Osteoblast (primary cell): ENCODE data around the gene ATG9B. TPM values are rescaled to one million over a fixed set of nuclear protein-coding genes. Genes with fewer than 3 reads are reported as not detected.

ENCODE experiments used
- DNase-seq: peaks from one replicate; pipeline ENCODE4 v3.0.0; 2011; ENCODE audit warnings: low spot score, mixed read lengths; ENCODE audit not compliant: insufficient read length; ENCODE audit errors: missing footprints
- H2AFZ ChIP-seq: 2 replicates; pipeline ENCODE4 v1.6.0; 2011; ENCODE audit warnings: mild to moderate bottlenecking, low read length
- H3K27ac ChIP-seq: 2 replicates; pipeline ENCODE4 v1.5.1; 2011; ENCODE audit warnings: mild to moderate bottlenecking, low read depth, low read length, moderate library complexity
- H3K27me3 ChIP-seq: 2 replicates; pipeline ENCODE4 v1.6.0; 2012; ENCODE audit warnings: mild to moderate bottlenecking, control low read depth, inconsistent platforms, low read length, moderate library complexity; ENCODE audit not compliant: insufficient read depth
- H3K36me3 ChIP-seq: 2 replicates; pipeline ENCODE4 v1.5.1; 2011; ENCODE audit warnings: mild to moderate bottlenecking, low read length, control low read depth, moderate library complexity; ENCODE audit not compliant: insufficient read depth
- H3K4me1 ChIP-seq: 2 replicates; pipeline ENCODE4 v1.5.1; 2011; ENCODE audit warnings: mild to moderate bottlenecking, low read length, control low read depth, moderate library complexity; ENCODE audit not compliant: insufficient read depth
- H3K4me2 ChIP-seq: 2 replicates; pipeline ENCODE4 v1.6.0; 2011; ENCODE audit warnings: mild to moderate bottlenecking, low read length; ENCODE audit not compliant: insufficient read depth
- H3K4me3 ChIP-seq: fragments of 200-600 bp; sonication (generic); 3 replicates; pipeline ENCODE4 v1.5.1; 2012; ENCODE audit warnings: mild to moderate bottlenecking, low read length, inconsistent platforms; ENCODE audit not compliant: insufficient read depth
- H3K79me2 ChIP-seq: 2 replicates; pipeline ENCODE4 v1.6.0; 2012; ENCODE audit warnings: mild to moderate bottlenecking, low read length, control low read depth, inconsistent platforms; ENCODE audit not compliant: insufficient read depth
- H3K9me3 ChIP-seq: 2 replicates; pipeline ENCODE4 v1.5.1; 2011; ENCODE audit warnings: low read depth, low read length, control low read depth
- H4K20me1 ChIP-seq: 2 replicates; pipeline ENCODE4 v1.6.0; 2012; ENCODE audit warnings: mild to moderate bottlenecking, low read length, control low read depth; ENCODE audit not compliant: insufficient read depth
- CTCF ChIP-seq: IDR thresholded peaks from 2 replicates; pipeline ENCODE4 v1.5.1; 2011; ENCODE audit warnings: mild to moderate bottlenecking, low read depth, low read length, moderate library complexity; ENCODE audit errors: extremely low read depth
- total RNA-seq: library from RNA; depleted of rRNA; stranded (reverse); fragments of >200 nt; gene quantifications from 2 replicates; pipeline ENCODE4 v1.2.3, GENCODE V29; 2012

Gene ATG9B
- not detected in 2 replicates for total RNA-seq

- H3K9me3 ChIP-seq, result no peaks in the 10 kb centered on the region
- H3K79me2 ChIP-seq, result peaks cover 3% of the 10 kb centered on the region
Observed at GRCh38 chr7:151024435-151025056, at the start of gene ATG9B. TSS of gene ATG9B (minus strand) at chr7:151024494. CDS start at chr7:151024423, 71 bp downstream.

GRCh38 chr7:151073990-151074389 is 49.7 kb upstream of the ATG9B start:
- TF ChIP-seq CTCF, result no peak
- Histone ChIP-seq H3K27ac (no peak overlapping the region), H3K79me2 (peaks cover 13% of the 10 kb centered on the region), H4K20me1 (peaks cover 10% of the 10 kb centered on the region), H3K4me1 (no peaks in the 10 kb centered on the region), H3K4me3 (no peak overlapping the region), H3K9me3 (no peaks in the 10 kb centered on the region), H2AFZ (no peak overlapping the region), H3K36me3 (peaks cover 51% of the 10 kb centered on the region), H3K27me3 (no peaks in the 10 kb centered on the region), H3K4me2 (no peak overlapping the region)
- DNase-seq, result no peak

More at GRCh38 chr7:151024435-151025056, at the start of gene ATG9B:
- Histone ChIP-seq H4K20me1 (no peaks in the 10 kb centered on the region), H3K4me1 (peaks cover 8% of the 10 kb centered on the region), H3K27me3 (peaks cover 36% of the 10 kb centered on the region), H2AFZ (no peak within 1 kb of the TSS), H3K4me2 (no peak within 1 kb of the TSS), H3K4me3 (no peak within 1 kb of the TSS), H3K27ac (no peak within 1 kb of the TSS), H3K36me3 (no peaks in the 10 kb centered on the region)
- DNase-seq, result no peak
- TF ChIP-seq CTCF, result no peak

- TF ChIP-seq CTCF, result no peak
- H3K27me3 ChIP-seq, result no peaks in the 10 kb centered on the region
- no peak overlapping the region for H3K4me3 ChIP-seq
- H2AFZ ChIP-seq, result no peak overlapping the region
- H4K20me1 ChIP-seq, result peaks cover 3% of the 10 kb centered on the region
- no peak overlapping the region for H3K4me2 ChIP-seq
- H3K4me1 ChIP-seq, result no peaks in the 10 kb centered on the region
- H3K79me2 ChIP-seq, result no peaks in the 10 kb centered on the region
- no peak for DNase-seq
- H3K36me3 ChIP-seq, result peaks cover 70% of the 10 kb centered on the region
- no peak overlapping the region for H3K27ac ChIP-seq
- no peaks in the 10 kb centered on the region for H3K9me3 ChIP-seq
Observed at GRCh38 chr7:151071032-151071866, 47.0 kb upstream of the ATG9B start.

GRCh38 chr7:151070574-151070960 is 46.3 kb upstream of the ATG9B start:
- no peak for TF ChIP-seq CTCF
- H3K4me2 ChIP-seq, result no peak overlapping the region
- no peak overlapping the region for H2AFZ ChIP-seq
- peaks cover 68% of the 10 kb centered on the region for H3K36me3 ChIP-seq
- H3K79me2 ChIP-seq, result no peaks in the 10 kb centered on the region
- H3K9me3 ChIP-seq, result no peaks in the 10 kb centered on the region
- peaks cover 8% of the 10 kb centered on the region for H4K20me1 ChIP-seq
- no peaks in the 10 kb centered on the region for H3K4me1 ChIP-seq
- H3K4me3 ChIP-seq, result no peak overlapping the region
- DNase-seq, result no peak
- no peaks in the 10 kb centered on the region for H3K27me3 ChIP-seq
- H3K27ac ChIP-seq, result no peak overlapping the region
